GM23338 (cell line): Measurements from ENCODE around the gene IL1RAPL2. TPM values are rescaled to one million over a fixed set of nuclear protein-coding genes. Genes with fewer than 3 reads are reported as not detected.

Experiments used
- ATAC-seq: fragments of 200-7000 bp; cut with Tn5 transposase; 3 replicates; pipeline ENCODE4 v1.9.1; 2020
- DNase-seq: peaks from one replicate; pipeline ENCODE4 v3.0.0-alpha.2; 2015; ENCODE audit warnings: low spot score
- H2AFZ ChIP-seq: fragments of 200-600 bp; sonication (generic); 2 replicates; pipeline ENCODE4 v1.8.0; 2016; ENCODE audit warnings: antibody characterized with exemption, mild to moderate bottlenecking, moderate library complexity
- H3F3A ChIP-seq: fragments of 200-600 bp; sonication (generic); replicated peaks from 2 replicates; pipeline ENCODE4 v1.8.0; 2017; ENCODE audit warnings: antibody characterized with exemption, mixed run types, low read depth
- H3K27ac ChIP-seq: fragments of 200-600 bp; sonication (generic); 2 replicates; pipeline ENCODE4 v1.6.1; 2016; ENCODE audit warnings: low read depth
- H3K27me3 ChIP-seq: fragments of 200-600 bp; sonication (generic); 2 replicates; pipeline ENCODE4 v1.8.0; 2016; ENCODE audit warnings: mild to moderate bottlenecking, mixed run types, moderate library complexity; ENCODE audit not compliant: insufficient read depth
- H3K36me3 ChIP-seq: fragments of 200-600 bp; sonication (generic); 2 replicates; pipeline ENCODE4 v1.8.0; 2016; ENCODE audit warnings: mild to moderate bottlenecking; ENCODE audit not compliant: insufficient read depth
- H3K4me1 ChIP-seq: fragments of 200-600 bp; sonication (generic); 2 replicates; pipeline ENCODE4 v1.8.0; 2016; ENCODE audit warnings: mild to moderate bottlenecking, moderate library complexity; ENCODE audit not compliant: insufficient read depth
- H3K4me2 ChIP-seq: fragments of 200-600 bp; sonication (generic); 2 replicates; pipeline ENCODE4 v1.7.1; 2017; ENCODE audit warnings: mixed run types
- H3K4me3 ChIP-seq: fragments of 200-600 bp; sonication (generic); 2 replicates; pipeline ENCODE4 v1.6.1; 2016; ENCODE audit warnings: mixed run types
- H3K79me2 ChIP-seq: fragments of 200-600 bp; sonication (generic); replicated peaks from 2 replicates; pipeline ENCODE4 v1.8.0; 2017; ENCODE audit warnings: mild to moderate bottlenecking; ENCODE audit not compliant: insufficient read depth
- H3K9me2 ChIP-seq: fragments of 200-600 bp; sonication (generic); 2 replicates; pipeline ENCODE4 v1.8.0; 2017; ENCODE audit not compliant: insufficient read depth
- H4K20me1 ChIP-seq: fragments of 200-600 bp; sonication (generic); replicated peaks from 2 replicates; pipeline ENCODE4 v1.8.0; 2017; ENCODE audit warnings: mild to moderate bottlenecking; ENCODE audit not compliant: insufficient read depth
- H3K27ac Mint-ChIP-seq: 2 replicates; pipeline ENCODE4 v1.8.0; 2020; ENCODE audit warnings: inconsistent platforms, mild to moderate bottlenecking, moderate library complexity, mixed read lengths
- H3K27me3 Mint-ChIP-seq: 3 replicates; pipeline ENCODE4 v1.8.0; 2022; ENCODE audit warnings: low read depth, mild to moderate bottlenecking, moderate library complexity, mixed read lengths, inconsistent platforms; ENCODE audit not compliant: insufficient read depth, poor library complexity
- H3K36me3 Mint-ChIP-seq: 3 replicates; pipeline ENCODE4 v1.8.0; 2021; ENCODE audit warnings: low read depth, mild to moderate bottlenecking, inconsistent platforms, moderate library complexity, mixed read lengths
- H3K4me1 Mint-ChIP-seq: 3 replicates; pipeline ENCODE4 v1.8.0; 2020; ENCODE audit warnings: mild to moderate bottlenecking, inconsistent platforms, mixed read lengths
- H3K4me3 Mint-ChIP-seq: 3 replicates; pipeline ENCODE4 v1.8.0; 2021; ENCODE audit warnings: moderate library complexity, mild to moderate bottlenecking, inconsistent platforms, mixed read lengths
- H3K9me3 Mint-ChIP-seq: 3 replicates; pipeline ENCODE4 v1.8.0; 2020; ENCODE audit warnings: moderate library complexity, mild to moderate bottlenecking, inconsistent platforms, mixed read lengths
- CREB1 ChIP-seq: fragments of 250-450 bp; sonication (Bioruptor Pico); IDR thresholded peaks from 2 replicates; pipeline ENCODE4 v1.5.0; 2020; ENCODE audit warnings: low read depth, mild to moderate bottlenecking, moderate library complexity
- ETS1 ChIP-seq: IDR thresholded peaks from 2 replicates; pipeline ENCODE4 v1.6.1; 2016; ENCODE audit warnings: antibody characterized with exemption
- EZH2 ChIP-seq: fragments of 200-600 bp; sonication (generic); IDR thresholded peaks from one replicate; pipeline ENCODE4 v1.8.0; 2017; ENCODE audit warnings: antibody characterized with exemption, mild to moderate bottlenecking, low read depth; ENCODE audit not compliant: unreplicated experiment
- JUNB ChIP-seq: IDR thresholded peaks from one replicate; pipeline ENCODE4 v1.6.1; 2016; ENCODE audit warnings: antibody characterized with exemption; ENCODE audit not compliant: unreplicated experiment
- NANOG ChIP-seq: IDR thresholded peaks from 2 replicates; pipeline ENCODE4 v1.6.1; 2016; ENCODE audit warnings: antibody characterized with exemption, borderline replicate concordance
- POLR2AphosphoS5 ChIP-seq: IDR thresholded peaks from 2 replicates; pipeline ENCODE4 v1.6.1; 2016; ENCODE audit warnings: antibody characterized with exemption, low read depth
- STAT1 ChIP-seq: IDR thresholded peaks from one replicate; pipeline ENCODE4 v1.6.1; 2016; ENCODE audit warnings: antibody characterized with exemption; ENCODE audit not compliant: unreplicated experiment
- ZNF114 ChIP-seq: fragments of 250-450 bp; sonication (Bioruptor Pico); IDR thresholded peaks from 2 replicates; pipeline ENCODE4 v1.5.0; 2020; ENCODE audit warnings: mild to moderate bottlenecking, moderate library complexity
- ZNF331 ChIP-seq: fragments of 250-450 bp; sonication (Bioruptor Pico); IDR thresholded peaks from 2 replicates; pipeline ENCODE4 v1.5.0; 2020; ENCODE audit warnings: low read depth, mild to moderate bottlenecking, moderate library complexity
- polyA plus RNA-seq: library from polyadenylated mRNA; unstranded; fragments of >200 nt; fragmentation: Nextera tagmentation; extraction: Ambion mirVana; gene quantifications from 2 replicates; pipeline ENCODE4 v1.2.1, GENCODE V29; 2016
- total RNA-seq: library from RNA; depleted of rRNA; stranded (reverse); fragments of >200 nt; shearing (Covaris generic); gene quantifications from 2 replicates; pipeline ENCODE4 v1.2.3, GENCODE V29; 2014
- TF ChIP-seq, protein P1 (sequence below): fragments of 250-450 bp; sonication (Bioruptor Pico); IDR thresholded peaks from 2 replicates; pipeline ENCODE4 v1.5.0; 2020; ENCODE audit warnings: mild to moderate bottlenecking, moderate library complexity
- TF ChIP-seq, protein P2 (sequence below), 2 experiments: fragments of 200-600 bp in 1 of 2; sonication (generic) in 1 of 2; conservative IDR thresholded peaks; 2 replicates each; pipeline versions ENCODE4 v1.5.1 to v1.6.1; 2016 to 2017; ENCODE audit warnings: antibody characterized with exemption in 2 of 2, low read depth in 2 of 2, mild to moderate bottlenecking in 2 of 2, moderate library complexity in 1 of 2

IL1RAPL2 gene
- total and polyA plus RNA-seq, 2 experiments from 2014 or later: 0.80 to 0.94 TPM

- TF ChIP-seq ETS1 (no peak), NANOG (no peak), CREB1 (CRISPR knock-in tag) (no peak), STAT1 (no peak), ZNF331 (CRISPR knock-in tag) (no peak), JUNB (no peak)
- TF ChIP-seq, protein P1, sequence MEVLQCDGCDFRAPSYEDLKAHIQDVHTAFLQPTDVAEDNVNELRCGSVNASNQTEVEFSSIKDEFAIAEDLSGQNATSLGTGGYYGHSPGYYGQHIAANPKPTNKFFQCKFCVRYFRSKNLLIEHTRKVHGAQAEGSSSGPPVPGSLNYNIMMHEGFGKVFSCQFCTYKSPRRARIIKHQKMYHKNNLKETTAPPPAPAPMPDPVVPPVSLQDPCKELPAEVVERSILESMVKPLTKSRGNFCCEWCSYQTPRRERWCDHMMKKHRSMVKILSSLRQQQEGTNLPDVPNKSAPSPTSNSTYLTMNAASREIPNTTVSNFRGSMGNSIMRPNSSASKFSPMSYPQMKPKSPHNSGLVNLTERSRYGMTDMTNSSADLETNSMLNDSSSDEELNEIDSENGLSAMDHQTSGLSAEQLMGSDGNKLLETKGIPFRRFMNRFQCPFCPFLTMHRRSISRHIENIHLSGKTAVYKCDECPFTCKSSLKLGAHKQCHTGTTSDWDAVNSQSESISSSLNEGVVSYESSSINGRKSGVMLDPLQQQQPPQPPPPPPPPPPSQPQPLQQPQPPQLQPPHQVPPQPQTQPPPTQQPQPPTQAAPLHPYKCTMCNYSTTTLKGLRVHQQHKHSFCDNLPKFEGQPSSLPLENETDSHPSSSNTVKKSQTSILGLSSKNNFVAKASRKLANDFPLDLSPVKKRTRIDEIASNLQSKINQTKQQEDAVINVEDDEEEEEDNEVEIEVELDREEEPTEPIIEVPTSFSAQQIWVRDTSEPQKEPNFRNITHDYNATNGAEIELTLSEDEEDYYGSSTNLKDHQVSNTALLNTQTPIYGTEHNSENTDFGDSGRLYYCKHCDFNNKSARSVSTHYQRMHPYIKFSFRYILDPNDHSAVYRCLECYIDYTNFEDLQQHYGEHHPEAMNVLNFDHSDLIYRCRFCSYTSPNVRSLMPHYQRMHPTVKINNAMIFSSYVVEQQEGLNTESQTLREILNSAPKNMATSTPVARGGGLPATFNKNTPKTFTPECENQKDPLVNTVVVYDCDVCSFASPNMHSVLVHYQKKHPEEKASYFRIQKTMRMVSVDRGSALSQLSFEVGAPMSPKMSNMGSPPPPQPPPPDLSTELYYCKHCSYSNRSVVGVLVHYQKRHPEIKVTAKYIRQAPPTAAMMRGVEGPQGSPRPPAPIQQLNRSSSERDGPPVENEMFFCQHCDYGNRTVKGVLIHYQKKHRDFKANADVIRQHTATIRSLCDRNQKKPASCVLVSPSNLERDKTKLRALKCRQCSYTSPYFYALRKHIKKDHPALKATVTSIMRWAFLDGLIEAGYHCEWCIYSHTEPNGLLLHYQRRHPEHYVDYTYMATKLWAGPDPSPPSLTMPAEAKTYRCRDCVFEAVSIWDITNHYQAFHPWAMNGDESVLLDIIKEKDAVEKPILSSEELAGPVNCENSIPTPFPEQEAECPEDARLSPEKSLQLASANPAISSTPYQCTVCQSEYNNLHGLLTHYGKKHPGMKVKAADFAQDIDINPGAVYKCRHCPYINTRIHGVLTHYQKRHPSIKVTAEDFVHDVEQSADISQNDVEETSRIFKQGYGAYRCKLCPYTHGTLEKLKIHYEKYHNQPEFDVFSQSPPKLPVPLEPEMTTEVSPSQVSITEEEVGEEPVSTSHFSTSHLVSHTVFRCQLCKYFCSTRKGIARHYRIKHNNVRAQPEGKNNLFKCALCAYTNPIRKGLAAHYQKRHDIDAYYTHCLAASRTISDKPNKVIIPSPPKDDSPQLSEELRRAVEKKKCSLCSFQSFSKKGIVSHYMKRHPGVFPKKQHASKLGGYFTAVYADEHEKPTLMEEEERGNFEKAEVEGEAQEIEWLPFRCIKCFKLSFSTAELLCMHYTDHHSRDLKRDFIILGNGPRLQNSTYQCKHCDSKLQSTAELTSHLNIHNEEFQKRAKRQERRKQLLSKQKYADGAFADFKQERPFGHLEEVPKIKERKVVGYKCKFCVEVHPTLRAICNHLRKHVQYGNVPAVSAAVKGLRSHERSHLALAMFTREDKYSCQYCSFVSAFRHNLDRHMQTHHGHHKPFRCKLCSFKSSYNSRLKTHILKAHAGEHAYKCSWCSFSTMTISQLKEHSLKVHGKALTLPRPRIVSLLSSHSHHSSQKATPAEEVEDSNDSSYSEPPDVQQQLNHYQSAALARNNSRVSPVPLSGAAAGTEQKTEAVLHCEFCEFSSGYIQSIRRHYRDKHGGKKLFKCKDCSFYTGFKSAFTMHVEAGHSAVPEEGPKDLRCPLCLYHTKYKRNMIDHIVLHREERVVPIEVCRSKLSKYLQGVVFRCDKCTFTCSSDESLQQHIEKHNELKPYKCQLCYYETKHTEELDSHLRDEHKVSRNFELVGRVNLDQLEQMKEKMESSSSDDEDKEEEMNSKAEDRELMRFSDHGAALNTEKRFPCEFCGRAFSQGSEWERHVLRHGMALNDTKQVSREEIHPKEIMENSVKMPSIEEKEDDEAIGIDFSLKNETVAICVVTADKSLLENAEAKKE (CRISPR knock-in tag): no peak
Measured at GRCh38 chrX:105219454-105220401, 653.7 kb downstream of the IL1RAPL2 start (continued).

- H3K79me2 ChIP-seq: no peaks in the 10 kb centered on the region
- Mint-ChIP-seq H3K27me3 (peaks cover 4% of the 10 kb centered on the region), H3K4me1 (peaks cover 6% of the 10 kb centered on the region; the same call in 2 of the 3 replicates), H3K36me3 (peaks cover 13% of the 10 kb centered on the region; the same call in 2 of the 3 replicates), H3K9me3 (peaks cover 6% of the 10 kb centered on the region; the same call in 1 of the 3 replicates), H3K4me3 (no peak within 1 kb of the TSS), H3K27ac (no peak within 1 kb of the TSS)
- no peak within 1 kb of the TSS for H3K4me2 ChIP-seq
- no peaks in the 10 kb centered on the region for H3K4me1 ChIP-seq
- no peak for ATAC-seq
- H3K4me3 ChIP-seq: no peak within 1 kb of the TSS
- no peaks in the 10 kb centered on the region for H3F3A ChIP-seq
- no peak within 1 kb of the TSS for H2AFZ ChIP-seq
- no peaks in the 10 kb centered on the region for H3K9me2 ChIP-seq
- DNase-seq: no peak
- no peak within 1 kb of the TSS for H3K27ac ChIP-seq
- no peaks in the 10 kb centered on the region for H3K36me3 ChIP-seq
- H4K20me1 ChIP-seq: no peaks in the 10 kb centered on the region
- no peaks in the 10 kb centered on the region for H3K27me3 ChIP-seq
- TF ChIP-seq STAT1 (no peak), EZH2 (no peak), ZNF331 (CRISPR knock-in tag) (no peak), POLR2AphosphoS5 (no peak), NANOG (no peak), ZNF114 (CRISPR knock-in tag) (no peak)
- TF ChIP-seq, protein P2, sequence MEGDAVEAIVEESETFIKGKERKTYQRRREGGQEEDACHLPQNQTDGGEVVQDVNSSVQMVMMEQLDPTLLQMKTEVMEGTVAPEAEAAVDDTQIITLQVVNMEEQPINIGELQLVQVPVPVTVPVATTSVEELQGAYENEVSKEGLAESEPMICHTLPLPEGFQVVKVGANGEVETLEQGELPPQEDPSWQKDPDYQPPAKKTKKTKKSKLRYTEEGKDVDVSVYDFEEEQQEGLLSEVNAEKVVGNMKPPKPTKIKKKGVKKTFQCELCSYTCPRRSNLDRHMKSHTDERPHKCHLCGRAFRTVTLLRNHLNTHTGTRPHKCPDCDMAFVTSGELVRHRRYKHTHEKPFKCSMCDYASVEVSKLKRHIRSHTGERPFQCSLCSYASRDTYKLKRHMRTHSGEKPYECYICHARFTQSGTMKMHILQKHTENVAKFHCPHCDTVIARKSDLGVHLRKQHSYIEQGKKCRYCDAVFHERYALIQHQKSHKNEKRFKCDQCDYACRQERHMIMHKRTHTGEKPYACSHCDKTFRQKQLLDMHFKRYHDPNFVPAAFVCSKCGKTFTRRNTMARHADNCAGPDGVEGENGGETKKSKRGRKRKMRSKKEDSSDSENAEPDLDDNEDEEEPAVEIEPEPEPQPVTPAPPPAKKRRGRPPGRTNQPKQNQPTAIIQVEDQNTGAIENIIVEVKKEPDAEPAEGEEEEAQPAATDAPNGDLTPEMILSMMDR (conservative IDR thresholded peaks at IDR 0.05; ENCODE audit: low read depth in 2 of 2): no peak
Measured at GRCh38 chrX:105220636-105221035, 654.6 kb downstream of the IL1RAPL2 start, which contains the start of gene TEX13A. TSS of gene TEX13A (minus strand) at chrX:105220694. CDS start at chrX:105220397, 297 bp downstream.
